Left ventricle myocardium inferior (tissue), 1 donor: ENCODE results near the gene LRRC10B. TPM values are rescaled to one million over a fixed set of nuclear protein-coding genes. Genes with fewer than 3 reads are reported as not detected.

Experiments
- DNase-seq: peaks from one replicate; pipeline ENCODE4 v3.0.0-alpha.2; 2020
- H3K27ac ChIP-seq: fragments of 200-600 bp; replicated peaks from 2 replicates; pipeline ENCODE4 v1.8.0; 2021
- H3K27me3 ChIP-seq: fragments of 200-600 bp; 2 replicates; pipeline ENCODE4 v1.8.0; 2021; ENCODE audit warnings: low read depth
- H3K36me3 ChIP-seq: fragments of 200-600 bp; 2 replicates; pipeline ENCODE4 v1.8.0; 2021
- H3K4me1 ChIP-seq: fragments of 200-600 bp; 2 replicates; pipeline ENCODE4 v1.8.0; 2021
- H3K4me3 ChIP-seq: fragments of 200-600 bp; 2 replicates; pipeline ENCODE4 v1.8.0; 2021; ENCODE audit warnings: mild to moderate bottlenecking, moderate library complexity
- H3K9me3 ChIP-seq: fragments of 200-600 bp; replicated peaks from 2 replicates; pipeline ENCODE4 v1.8.0; 2021
- CTCF ChIP-seq: fragments of 200-600 bp; IDR thresholded peaks from 2 replicates; pipeline ENCODE4 v1.8.0; 2021; ENCODE audit warnings: antibody characterized with exemption, mild to moderate bottlenecking, borderline replicate concordance
- intact Hi-C: fragments of 100-400 bp; cut with micrococcal nuclease; formaldehyde crosslinking; loops from one replicate; pipeline ENCODE4 v1.11.0; 2022
- total RNA-seq: library from RNA; stranded (reverse); fragmentation: NEBNext Ultra II Directional; extraction: Animal tissue kit (Norgen Biotek cat#: 25700); gene quantifications from one replicate; pipeline ENCODE4 v1.2.1, GENCODE V29; 2021
- donor health status: DM: no; HTN: yes; CAD: no; lungs with severe emphysema.

LRRC10B gene
- total RNA-seq, 1 donor from 2014 or later = 0.88 TPM

GRCh38 chr11:61526229-61526628, 17.7 kb downstream of the LRRC10B start:
- no peaks in the 10 kb centered on the region for H3K27me3 ChIP-seq
- H3K4me1 ChIP-seq = peaks cover 38% of the 10 kb centered on the region
- no peak overlapping the region for H3K27ac ChIP-seq
- H3K36me3 ChIP-seq = peaks cover 6% of the 10 kb centered on the region
- no peak for TF ChIP-seq CTCF
- no peak for DNase-seq
- H3K4me3 ChIP-seq = no peak overlapping the region
- intact Hi-C loops = no loop called here
- no peaks in the 10 kb centered on the region for H3K9me3 ChIP-seq

GRCh38 chr11:61526956-61527731, 18.6 kb downstream of the LRRC10B start:
- no peak overlapping the region for H3K4me3 ChIP-seq
- TF ChIP-seq CTCF = no peak
- H3K4me1 ChIP-seq = peaks cover 38% of the 10 kb centered on the region
- H3K27ac ChIP-seq = no peak overlapping the region
- H3K36me3 ChIP-seq = peaks cover 6% of the 10 kb centered on the region
- H3K27me3 ChIP-seq = no peaks in the 10 kb centered on the region
- no peak for DNase-seq
- no peaks in the 10 kb centered on the region for H3K9me3 ChIP-seq
- intact Hi-C loops = no loop called here

GRCh38 chr11:61528114-61528513, 19.6 kb downstream of the LRRC10B start:
- no peaks in the 10 kb centered on the region for H3K27me3 ChIP-seq
- no peaks in the 10 kb centered on the region for H3K9me3 ChIP-seq
- no peak for DNase-seq
- TF ChIP-seq CTCF = no peak
- intact Hi-C loops = no loop called here
- H3K36me3 ChIP-seq = peaks cover 6% of the 10 kb centered on the region
- no peak overlapping the region for H3K4me3 ChIP-seq
- H3K27ac ChIP-seq = no peak overlapping the region
- H3K4me1 ChIP-seq = peaks cover 38% of the 10 kb centered on the region

- intact Hi-C loops = no loop called here
- TF ChIP-seq CTCF = no peak
- H3K27me3 ChIP-seq = no peaks in the 10 kb centered on the region
- H3K9me3 ChIP-seq = no peaks in the 10 kb centered on the region
- H3K36me3 ChIP-seq = peaks cover 6% of the 10 kb centered on the region
- H3K4me1 ChIP-seq = peaks cover 45% of the 10 kb centered on the region
- H3K27ac ChIP-seq = peak overlapping the region; percentile 62
- no peak overlapping the region for H3K4me3 ChIP-seq
- DNase-seq = peak; percentile 66
Measured at GRCh38 chr11:61529537-61530225, 21.1 kb downstream of the LRRC10B start.

- TF ChIP-seq CTCF = no peak
- intact Hi-C loops = no loop called here
- H3K4me1 ChIP-seq = peaks cover 46% of the 10 kb centered on the region
- no peak overlapping the region for H3K4me3 ChIP-seq
- no peaks in the 10 kb centered on the region for H3K9me3 ChIP-seq
- no peak overlapping the region for H3K27ac ChIP-seq
- DNase-seq = no peak
- H3K27me3 ChIP-seq = no peaks in the 10 kb centered on the region
- peaks cover 6% of the 10 kb centered on the region for H3K36me3 ChIP-seq
Measured at GRCh38 chr11:61531044-61531443, 22.5 kb downstream of the LRRC10B start.
